ENCODE measurements around the gene TOLLIP.

GRCh38 chr11:1317993-1318392 lies 8.6 kb upstream of the TOLLIP start:
- TF ChIP-seq CTCF (IDR thresholded peaks at IDR 0.05) (no peak), EP300 (IDR thresholded peaks at IDR 0.05) (no peak), POLR2A (IDR thresholded peaks at IDR 0.05) (no peak), POLR2AphosphoS5 (IDR thresholded peaks at IDR 0.05) (no peak)
